Measurements from ENCODE around the gene CYP2A7.
"Not testable (repeated sequence)": the region's sequence is repeated elsewhere in the genome, so short reads cannot be mapped to it uniquely, and the experiment has no call there.

DNA sequence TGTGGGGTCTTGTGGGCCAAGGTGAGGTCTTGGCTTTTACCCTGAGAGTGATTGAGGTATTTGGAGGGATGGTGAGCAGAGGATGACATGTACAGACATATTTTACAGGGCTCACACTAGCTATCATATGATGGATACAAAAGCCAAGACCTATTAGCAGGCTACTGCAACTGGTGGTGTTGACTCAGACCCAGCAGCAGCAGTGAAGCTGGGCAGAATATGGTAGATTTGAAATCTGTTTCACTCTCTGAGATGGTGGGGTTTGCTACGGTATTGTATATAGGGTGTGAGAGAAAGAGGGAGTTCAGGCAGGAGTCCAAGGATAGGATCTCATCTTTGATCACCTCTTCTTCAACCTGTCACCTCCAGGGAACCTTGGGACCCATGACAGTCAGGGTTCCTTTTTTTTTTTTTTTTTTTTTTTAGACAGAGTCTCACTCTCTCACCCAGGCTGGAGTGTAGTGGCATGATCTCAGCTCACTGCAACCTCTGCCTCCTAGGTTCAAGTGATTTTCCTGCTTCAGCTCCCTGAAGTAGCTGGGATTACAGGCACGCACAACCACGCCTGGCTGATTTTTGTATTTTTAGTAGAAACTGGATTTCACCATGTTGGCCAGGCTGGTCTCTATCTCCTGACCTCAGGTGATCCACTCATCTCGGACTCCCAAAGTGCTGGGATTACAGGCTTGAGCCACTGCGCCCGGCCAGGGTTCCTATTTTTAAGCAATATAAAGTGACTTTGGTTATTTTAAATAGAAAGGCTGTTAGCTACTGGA, 20.1 kb upstream of the CYP2A7 start:
- TF ChIP-seq, protein P1, sequence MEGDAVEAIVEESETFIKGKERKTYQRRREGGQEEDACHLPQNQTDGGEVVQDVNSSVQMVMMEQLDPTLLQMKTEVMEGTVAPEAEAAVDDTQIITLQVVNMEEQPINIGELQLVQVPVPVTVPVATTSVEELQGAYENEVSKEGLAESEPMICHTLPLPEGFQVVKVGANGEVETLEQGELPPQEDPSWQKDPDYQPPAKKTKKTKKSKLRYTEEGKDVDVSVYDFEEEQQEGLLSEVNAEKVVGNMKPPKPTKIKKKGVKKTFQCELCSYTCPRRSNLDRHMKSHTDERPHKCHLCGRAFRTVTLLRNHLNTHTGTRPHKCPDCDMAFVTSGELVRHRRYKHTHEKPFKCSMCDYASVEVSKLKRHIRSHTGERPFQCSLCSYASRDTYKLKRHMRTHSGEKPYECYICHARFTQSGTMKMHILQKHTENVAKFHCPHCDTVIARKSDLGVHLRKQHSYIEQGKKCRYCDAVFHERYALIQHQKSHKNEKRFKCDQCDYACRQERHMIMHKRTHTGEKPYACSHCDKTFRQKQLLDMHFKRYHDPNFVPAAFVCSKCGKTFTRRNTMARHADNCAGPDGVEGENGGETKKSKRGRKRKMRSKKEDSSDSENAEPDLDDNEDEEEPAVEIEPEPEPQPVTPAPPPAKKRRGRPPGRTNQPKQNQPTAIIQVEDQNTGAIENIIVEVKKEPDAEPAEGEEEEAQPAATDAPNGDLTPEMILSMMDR (IDR thresholded peaks at IDR 0.05; ENCODE audit: insufficient read depth, low read length, poor library complexity, severe bottlenecking), result not testable (repeated sequence)
- not testable (repeated sequence) for TF ChIP-seq EZH2phosphoT487 (conservative IDR thresholded peaks at IDR 0.05; ENCODE audit: low read length)

All from SU-DHL-6 (cell line).